T-helper 1 cell treated with Interleukin-12 subunit alpha and Interleukin-12 subunit beta and Interleukin-4 antibody, amounts not matched to agents 30 μg/mL and 1 μg/mL, for 36 hours (primary cell): ENCODE measurements around the gene CCDC69.
"Not testable (repeated sequence)": the region's sequence is repeated elsewhere in the genome, so short reads cannot be mapped to it uniquely, and the experiment has no call there.

Experiments used
- H3K27ac Mint-ChIP-seq: one replicate; pipeline ENCODE4 v1.8.0; 2021; ENCODE audit warnings: mild to moderate bottlenecking, mixed read lengths
- H3K27me3 Mint-ChIP-seq: one replicate; pipeline ENCODE4 v1.8.0; 2021; ENCODE audit warnings: low read depth, mixed read lengths
- H3K36me3 Mint-ChIP-seq: one replicate; pipeline ENCODE4 v1.8.0; 2021; ENCODE audit warnings: low read depth, mixed read lengths
- H3K4me1 Mint-ChIP-seq: one replicate; pipeline ENCODE4 v1.8.0; 2021; ENCODE audit warnings: low read depth, mixed read lengths
- H3K4me3 Mint-ChIP-seq: one replicate; pipeline ENCODE4 v1.8.0; 2021; ENCODE audit warnings: mild to moderate bottlenecking, moderate library complexity, mixed read lengths
- H3K9me3 Mint-ChIP-seq: one replicate; pipeline ENCODE4 v1.8.0; 2021; ENCODE audit warnings: mixed read lengths

CCDC69 gene

GRCh38 chr5:151223447-151224264, at the start of gene CCDC69:
Gene CCDC69 (minus strand): TSS chr5:151224092. CDS start chr5:151223970, 122 bp downstream.
- H3K36me3 Mint-ChIP-seq: peaks cover 32% of the 10 kb centered on the region
- peak within 1 kb of the TSS; percentile 88 for H3K27ac Mint-ChIP-seq
- H3K4me3 Mint-ChIP-seq: peak within 1 kb of the TSS; percentile 85
- no peaks in the 10 kb centered on the region for H3K9me3 Mint-ChIP-seq
- H3K27me3 Mint-ChIP-seq: no peaks in the 10 kb centered on the region
- peaks cover 47% of the 10 kb centered on the region for H3K4me1 Mint-ChIP-seq

DNA sequence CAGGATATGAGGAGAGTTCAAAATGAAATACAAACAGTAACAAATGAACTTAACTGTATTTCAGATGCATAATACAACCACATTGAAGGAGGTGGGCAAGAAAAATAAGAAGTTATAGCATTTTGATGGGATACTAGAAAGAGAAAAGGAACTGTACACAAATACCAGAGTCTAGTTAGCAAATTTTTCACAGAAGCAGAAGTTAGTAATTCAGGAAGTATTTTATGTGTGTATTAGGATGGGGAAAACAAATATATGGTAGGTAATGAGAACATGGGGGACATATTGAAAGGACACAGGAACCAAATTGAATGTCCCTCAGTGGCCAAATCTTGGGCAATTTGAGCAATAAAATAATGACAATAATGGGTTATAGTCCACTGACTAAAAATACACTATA, 47.4 kb upstream of the CCDC69 start:
- H3K4me3 Mint-ChIP-seq: no peak overlapping the region
- H3K4me1 Mint-ChIP-seq: no peaks in the 10 kb centered on the region
- no peak overlapping the region for H3K27ac Mint-ChIP-seq
- H3K36me3 Mint-ChIP-seq: peaks cover 16% of the 10 kb centered on the region
- peaks cover 4% of the 10 kb centered on the region for H3K27me3 Mint-ChIP-seq
- no peaks in the 10 kb centered on the region for H3K9me3 Mint-ChIP-seq

DNA sequence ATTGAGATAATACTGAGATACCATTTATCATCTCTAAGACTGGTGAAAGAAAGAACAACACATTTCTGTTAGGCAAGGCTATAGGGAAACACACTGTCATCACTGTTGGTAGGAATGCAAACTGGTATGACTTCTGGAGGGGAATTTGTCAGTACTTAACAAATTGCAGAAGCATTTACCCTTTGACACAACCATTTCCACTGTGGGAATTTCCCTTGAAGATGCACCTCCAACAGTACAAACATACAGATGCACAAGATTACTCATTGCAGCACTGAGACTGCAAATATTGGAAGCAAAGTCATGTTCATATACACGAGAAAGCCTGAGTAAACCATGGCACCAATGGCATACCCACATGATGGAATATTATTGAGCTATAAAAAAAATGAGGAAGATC, 46.7 kb upstream of the CCDC69 start:
- Mint-ChIP-seq H3K27me3 (no peaks in the 10 kb centered on the region), H3K36me3 (peaks cover 16% of the 10 kb centered on the region), H3K4me1 (no peaks in the 10 kb centered on the region), H3K9me3 (no peaks in the 10 kb centered on the region), H3K27ac (no peak overlapping the region), H3K4me3 (no peak overlapping the region)

DNA sequence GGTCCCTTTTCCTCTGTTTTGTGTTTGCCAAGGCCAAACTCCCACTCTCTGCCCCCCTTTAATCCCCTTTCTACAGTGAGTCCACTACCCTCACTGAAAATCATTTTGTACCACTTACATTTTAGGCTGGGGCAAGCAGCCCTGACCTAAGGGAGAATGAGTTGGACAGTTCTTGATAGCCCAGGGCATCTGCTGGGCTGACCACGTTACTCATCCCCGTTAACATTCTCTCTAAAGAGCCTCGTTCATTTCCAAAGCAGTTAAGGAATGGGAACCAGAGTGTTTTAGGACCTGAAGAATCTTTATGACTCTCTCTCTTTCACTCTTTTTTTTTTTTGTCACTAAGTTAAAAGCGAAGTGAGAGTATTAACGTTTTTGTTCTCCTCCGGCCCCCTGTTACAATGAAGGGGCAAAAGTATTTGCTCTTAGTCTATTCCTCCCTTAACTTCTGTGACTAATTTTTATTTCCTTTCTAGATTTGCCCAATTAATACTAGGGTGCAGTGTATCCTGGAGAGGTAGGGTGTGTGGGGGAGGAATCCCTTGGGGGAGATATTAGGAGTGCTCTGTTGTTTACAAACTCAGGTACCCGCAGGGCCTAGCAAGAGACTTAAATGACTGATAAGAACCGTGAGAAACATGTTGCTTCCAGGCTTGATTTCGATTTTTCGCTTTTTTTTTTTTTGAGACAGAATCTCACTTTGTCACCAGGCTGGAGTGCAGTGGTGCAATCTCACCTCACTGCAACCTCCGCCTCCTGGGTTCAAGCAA, 43.8 kb upstream of the CCDC69 start:
- Mint-ChIP-seq H3K4me3 (no peak overlapping the region), H3K9me3 (no peaks in the 10 kb centered on the region), H3K4me1 (peaks cover 16% of the 10 kb centered on the region), H3K27ac (no peak overlapping the region), H3K27me3 (no peaks in the 10 kb centered on the region), H3K36me3 (peaks cover 30% of the 10 kb centered on the region)

- Mint-ChIP-seq H3K36me3 (peaks cover 37% of the 10 kb centered on the region), H3K4me3 (no peak overlapping the region), H3K27me3 (no peaks in the 10 kb centered on the region), H3K9me3 (no peaks in the 10 kb centered on the region), H3K4me1 (peaks cover 16% of the 10 kb centered on the region), H3K27ac (peak overlapping the region; percentile 83)
Observed at GRCh38 chr5:151264113-151264512, 40.2 kb upstream of the CCDC69 start.

DNA sequence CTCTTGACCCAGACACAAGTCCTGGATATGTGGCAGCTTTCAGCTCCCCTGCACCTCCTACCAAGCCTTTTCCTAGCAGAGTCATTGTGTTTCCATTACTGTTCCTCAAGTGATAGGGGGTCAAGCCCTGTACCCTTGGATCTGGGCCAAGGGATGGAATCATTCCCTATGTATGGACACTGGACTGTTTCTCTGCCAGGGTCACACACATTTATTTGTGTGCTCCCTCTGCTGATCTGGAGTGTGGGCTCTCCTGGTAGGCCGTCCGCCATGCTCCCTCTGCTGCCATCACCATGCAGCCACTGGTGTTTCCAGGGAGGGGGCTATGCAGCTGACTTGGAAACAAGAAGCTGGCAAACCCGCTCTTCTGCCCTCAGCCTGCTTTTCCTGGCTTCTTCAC, 38.6 kb upstream of the CCDC69 start:
- Mint-ChIP-seq H3K27me3 (no peaks in the 10 kb centered on the region), H3K4me3 (no peak overlapping the region), H3K9me3 (no peaks in the 10 kb centered on the region), H3K27ac (no peak overlapping the region), H3K4me1 (peaks cover 19% of the 10 kb centered on the region), H3K36me3 (peaks cover 31% of the 10 kb centered on the region)

DNA sequence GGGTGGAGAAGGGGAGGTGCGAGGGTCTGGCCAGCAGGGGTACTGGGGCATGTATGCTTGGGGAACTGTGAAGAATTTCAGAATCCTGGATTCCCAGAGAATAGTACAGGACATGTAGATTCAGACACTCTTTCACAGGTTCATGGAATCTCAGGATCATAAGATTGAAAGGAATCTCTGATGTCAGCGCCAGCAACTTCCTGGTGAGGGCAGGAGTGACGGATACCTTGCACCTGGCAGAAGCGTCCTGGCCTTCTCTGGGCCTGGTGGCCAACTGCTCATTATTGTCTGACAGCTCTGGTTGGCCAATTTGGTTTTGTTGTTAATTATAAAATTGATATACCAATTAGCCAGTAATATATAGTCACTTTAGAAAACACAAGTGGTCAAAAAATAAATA, 36.0 kb upstream of the CCDC69 start:
- Mint-ChIP-seq H3K4me1 (peaks cover 20% of the 10 kb centered on the region), H3K27ac (no peak overlapping the region), H3K27me3 (no peaks in the 10 kb centered on the region), H3K9me3 (no peaks in the 10 kb centered on the region), H3K4me3 (no peak overlapping the region), H3K36me3 (peaks cover 20% of the 10 kb centered on the region)

DNA sequence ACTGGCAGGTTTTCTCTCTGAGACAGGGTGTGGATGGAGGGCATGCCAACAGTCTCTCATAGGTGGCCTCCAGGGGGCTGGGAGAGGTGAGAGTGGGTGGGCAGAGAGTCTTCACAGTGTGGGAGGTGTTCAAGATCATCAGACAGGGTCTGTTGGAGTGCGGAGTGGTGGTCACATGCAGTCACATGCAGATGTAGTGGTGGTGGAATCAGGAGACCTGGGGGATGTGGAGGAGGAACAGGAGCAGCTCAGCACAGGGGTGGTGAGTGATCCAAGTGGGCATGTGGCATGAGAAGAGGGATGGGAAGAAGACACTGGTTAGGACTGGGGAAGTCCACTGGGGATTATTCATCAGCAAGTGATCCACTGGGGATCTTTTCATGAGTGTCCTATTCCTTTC, 34.9 kb upstream of the CCDC69 start:
- no peak overlapping the region for H3K27ac Mint-ChIP-seq
- H3K4me3 Mint-ChIP-seq: no peak overlapping the region
- no peaks in the 10 kb centered on the region for H3K27me3 Mint-ChIP-seq
- no peaks in the 10 kb centered on the region for H3K9me3 Mint-ChIP-seq
- H3K36me3 Mint-ChIP-seq: peaks cover 10% of the 10 kb centered on the region
- peaks cover 17% of the 10 kb centered on the region for H3K4me1 Mint-ChIP-seq

GRCh38 chr5:151258201-151258611, 34.3 kb upstream of the CCDC69 start:
- H3K9me3 Mint-ChIP-seq: no peaks in the 10 kb centered on the region
- no peak overlapping the region for H3K4me3 Mint-ChIP-seq
- H3K36me3 Mint-ChIP-seq: peaks cover 7% of the 10 kb centered on the region
- peaks cover 18% of the 10 kb centered on the region for H3K4me1 Mint-ChIP-seq
- H3K27ac Mint-ChIP-seq: no peak overlapping the region
- no peaks in the 10 kb centered on the region for H3K27me3 Mint-ChIP-seq

GRCh38 chr5:151257731-151258181, 33.9 kb upstream of the CCDC69 start:
- H3K27ac Mint-ChIP-seq: no peak overlapping the region
- peaks cover 7% of the 10 kb centered on the region for H3K36me3 Mint-ChIP-seq
- peaks cover 19% of the 10 kb centered on the region for H3K4me1 Mint-ChIP-seq
- H3K4me3 Mint-ChIP-seq: no peak overlapping the region
- no peaks in the 10 kb centered on the region for H3K27me3 Mint-ChIP-seq
- no peaks in the 10 kb centered on the region for H3K9me3 Mint-ChIP-seq

DNA sequence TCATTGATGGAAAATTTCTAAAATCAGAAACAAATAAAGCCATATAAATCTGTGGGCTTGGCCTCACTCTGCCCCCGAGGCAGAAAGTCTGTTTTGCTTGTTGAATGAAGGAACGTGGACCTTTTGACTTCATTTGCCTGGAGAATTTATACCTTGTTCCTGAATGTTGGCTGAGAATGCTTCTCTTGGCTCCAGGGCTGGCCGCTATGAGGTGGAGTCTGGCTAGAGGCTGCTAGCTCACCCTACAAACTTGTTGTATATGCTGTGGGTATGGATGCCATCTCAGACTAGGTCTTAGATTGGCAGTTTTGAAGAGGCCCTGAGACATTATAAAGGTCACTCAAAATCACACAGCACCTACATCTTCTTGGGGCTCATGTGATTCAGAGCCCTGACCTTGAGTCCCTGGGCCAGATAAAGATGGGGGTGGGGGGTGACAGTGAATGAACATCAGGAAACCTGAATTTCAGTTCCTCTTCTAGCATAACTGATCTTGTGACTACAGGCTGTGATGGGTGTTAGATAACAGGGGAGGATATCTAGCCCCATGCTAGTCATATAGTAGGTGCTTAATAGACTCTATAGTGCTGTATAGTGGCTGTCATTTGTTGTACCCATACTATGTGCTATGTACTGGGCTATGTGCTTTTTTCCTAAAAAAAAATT, 31.9 kb upstream of the CCDC69 start:
- Mint-ChIP-seq H3K27me3 (no peaks in the 10 kb centered on the region), H3K36me3 (no peaks in the 10 kb centered on the region), H3K4me3 (no peak overlapping the region), H3K4me1 (peaks cover 28% of the 10 kb centered on the region), H3K9me3 (no peaks in the 10 kb centered on the region), H3K27ac (no peak overlapping the region)

DNA sequence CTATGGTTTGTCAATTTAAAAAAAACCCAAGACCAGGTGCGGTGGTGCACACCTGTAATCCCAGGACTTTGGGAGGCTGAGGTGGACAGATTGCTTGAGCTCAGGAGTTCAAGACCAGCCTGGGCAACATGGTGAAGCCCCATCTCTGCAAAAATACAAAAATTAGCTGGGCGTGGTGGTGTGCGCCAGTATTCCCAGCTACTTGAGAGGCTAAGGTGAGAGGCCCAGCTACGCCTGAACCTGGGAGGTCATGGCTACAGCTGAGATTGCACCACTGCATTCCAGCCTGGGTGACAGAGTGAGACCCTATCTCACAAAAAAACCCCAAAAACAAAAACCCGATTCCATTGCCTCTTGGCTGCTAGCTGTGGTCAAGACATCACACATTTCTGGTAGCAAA, 31.1 kb upstream of the CCDC69 start:
- not testable (repeated sequence) for H3K27ac Mint-ChIP-seq, H3K36me3 Mint-ChIP-seq, H3K27me3 Mint-ChIP-seq, H3K9me3 Mint-ChIP-seq, H3K4me3 Mint-ChIP-seq
- H3K4me1 Mint-ChIP-seq: peaks cover 32% of the 10 kb centered on the region

GRCh38 chr5:151254556-151254955, 30.7 kb upstream of the CCDC69 start:
- no peak overlapping the region for H3K4me3 Mint-ChIP-seq
- no peaks in the 10 kb centered on the region for H3K9me3 Mint-ChIP-seq
- peaks cover 32% of the 10 kb centered on the region for H3K4me1 Mint-ChIP-seq
- H3K27ac Mint-ChIP-seq: no peak overlapping the region
- H3K27me3 Mint-ChIP-seq: no peaks in the 10 kb centered on the region
- peaks cover 2% of the 10 kb centered on the region for H3K36me3 Mint-ChIP-seq

DNA sequence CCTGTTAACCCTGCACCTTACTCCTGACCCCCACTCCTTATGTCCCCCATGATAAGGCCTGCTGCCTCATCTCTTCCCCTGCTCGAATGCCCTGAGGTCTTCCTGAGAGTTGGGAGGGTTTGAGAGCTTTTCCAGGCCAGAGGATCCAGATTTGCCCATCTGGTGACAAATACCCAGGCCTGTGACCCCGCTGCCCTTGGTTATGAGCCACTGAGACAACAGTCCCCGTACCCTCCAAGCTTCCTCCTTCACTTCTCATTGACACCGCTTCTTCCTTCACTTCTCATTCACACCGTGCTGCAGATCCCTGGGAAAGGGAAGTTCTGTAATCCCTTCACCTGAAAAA, 29.7 kb upstream of the CCDC69 start:
- Mint-ChIP-seq H3K4me1 (peaks cover 30% of the 10 kb centered on the region), H3K27ac (peak overlapping the region; percentile 90), H3K27me3 (no peaks in the 10 kb centered on the region), H3K4me3 (peak overlapping the region; percentile 88), H3K36me3 (peaks cover 2% of the 10 kb centered on the region), H3K9me3 (no peaks in the 10 kb centered on the region)
